Measurements from ENCODE around the gene KLB.
"Not testable (repeated sequence)": the region's sequence is repeated elsewhere in the genome, so short reads cannot be mapped to it uniquely, and the experiment has no call there.

KLB gene

GRCh38 chr4:39427520-39428114, 20.9 kb downstream of the KLB start:
- no peak for DNase-seq

- DNase-seq, result no peak
Observed at GRCh38 chr4:39429476-39430334, 23.0 kb downstream of the KLB start.

DNA sequence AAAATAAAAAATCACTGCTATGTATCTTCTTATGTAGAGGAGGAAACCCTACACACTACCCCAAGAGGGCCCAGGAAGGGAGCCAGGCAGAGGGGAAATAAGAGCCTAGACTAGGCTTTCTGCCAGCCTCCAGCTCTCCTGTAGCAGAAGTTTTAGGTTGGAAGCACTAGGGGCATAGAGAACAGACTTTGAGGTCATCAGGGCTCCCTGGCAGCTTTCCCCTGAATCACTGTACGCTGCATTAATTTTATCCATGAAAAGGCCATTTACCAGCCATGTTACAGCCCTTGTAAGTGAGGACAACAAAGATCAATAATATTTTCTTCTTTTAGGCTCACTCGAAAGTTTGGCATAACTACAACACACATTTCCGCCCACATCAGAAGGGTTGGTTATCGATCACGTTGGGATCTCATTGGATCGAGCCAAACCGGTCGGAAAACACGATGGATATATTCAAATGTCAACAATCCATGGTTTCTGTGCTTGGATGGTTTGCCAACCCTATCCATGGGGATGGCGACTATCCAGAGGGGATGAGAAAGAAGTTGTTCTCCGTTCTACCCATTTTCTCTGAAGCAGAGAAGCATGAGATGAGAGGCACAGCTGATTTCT, 27.3 kb downstream of the KLB start:
- no peak for DNase-seq

DNA sequence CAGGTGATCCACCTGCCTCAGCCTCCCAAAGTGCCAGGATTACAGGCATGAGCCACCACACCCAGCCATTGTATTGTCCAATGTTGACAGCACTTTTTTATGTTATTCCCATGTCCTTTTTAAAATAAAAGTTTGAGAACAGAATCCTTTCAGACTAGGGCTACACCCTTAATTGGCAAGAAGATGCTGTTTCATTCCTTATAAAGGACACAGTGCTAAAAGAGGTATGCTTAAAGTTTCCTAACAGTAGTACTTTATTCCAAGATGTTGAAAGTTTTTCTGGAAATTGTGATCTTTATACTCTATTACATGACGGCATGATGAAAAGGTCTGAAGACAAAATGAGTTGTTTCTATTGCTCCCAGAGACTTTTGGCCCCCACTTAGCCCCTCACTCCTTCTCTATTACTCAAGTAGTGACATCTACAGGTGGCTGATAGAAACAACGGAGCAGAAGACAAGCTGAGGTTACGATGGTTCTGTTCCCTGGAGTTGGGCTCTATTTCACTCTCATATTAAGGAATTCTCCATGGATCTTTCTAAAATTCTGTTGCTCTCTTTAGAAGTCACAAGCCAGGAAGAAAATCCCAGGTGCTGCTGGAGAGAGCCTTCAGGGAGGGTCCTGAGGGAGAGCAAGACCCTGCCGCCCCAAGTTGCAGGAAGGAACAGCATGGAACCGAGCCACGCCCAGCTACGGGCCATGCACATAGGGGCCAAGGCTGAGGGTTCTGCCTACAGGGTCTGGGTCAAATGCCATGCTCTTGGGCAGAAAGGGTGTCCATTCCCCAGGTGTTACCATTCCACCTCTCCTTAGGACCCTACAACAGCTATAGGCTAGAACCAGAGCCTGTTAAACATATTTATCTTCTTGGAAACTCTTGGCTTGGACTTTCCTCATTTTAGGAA, 29.2 kb downstream of the KLB start:
- no peak for DNase-seq

DNA sequence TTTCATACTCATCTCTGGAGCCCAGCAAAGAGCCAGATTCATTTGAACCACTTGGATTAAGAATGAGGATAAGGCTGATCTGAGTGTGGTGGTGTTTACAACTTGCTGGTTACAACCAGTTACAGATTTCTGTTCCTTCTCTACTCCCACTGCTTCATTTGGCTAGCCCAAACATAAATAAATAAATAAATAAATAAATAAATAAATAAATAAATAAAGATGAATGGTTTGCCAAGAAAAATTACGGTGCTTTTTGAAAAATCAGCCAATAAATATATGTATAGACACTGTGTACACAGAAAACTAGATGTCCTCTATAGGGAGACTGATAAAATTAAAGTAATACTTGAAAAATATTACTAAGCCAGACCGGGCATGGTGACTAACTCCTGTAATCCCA, 34.9 kb downstream of the KLB start:
- DNase-seq, result no peak

DNA sequence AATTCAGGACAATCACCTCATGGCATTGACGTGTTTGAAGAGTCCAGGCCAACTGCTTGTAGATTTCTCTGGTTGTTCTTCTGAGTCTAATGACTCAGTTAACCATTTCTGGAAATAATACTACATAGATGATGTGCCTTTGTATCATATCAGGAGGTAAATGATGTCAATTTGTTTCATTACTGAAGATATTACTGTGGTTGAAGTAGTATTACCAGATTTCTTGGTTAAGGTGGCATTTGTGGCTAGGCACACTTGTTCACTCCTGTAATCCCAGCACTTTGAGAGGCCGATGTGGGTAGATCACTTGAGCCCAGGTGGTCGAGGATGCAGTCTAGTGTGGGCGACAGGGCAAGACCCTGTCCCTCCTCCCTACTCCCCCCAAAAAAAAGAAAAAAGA, 36.3 kb downstream of the KLB start:
- no peak for DNase-seq

DNA sequence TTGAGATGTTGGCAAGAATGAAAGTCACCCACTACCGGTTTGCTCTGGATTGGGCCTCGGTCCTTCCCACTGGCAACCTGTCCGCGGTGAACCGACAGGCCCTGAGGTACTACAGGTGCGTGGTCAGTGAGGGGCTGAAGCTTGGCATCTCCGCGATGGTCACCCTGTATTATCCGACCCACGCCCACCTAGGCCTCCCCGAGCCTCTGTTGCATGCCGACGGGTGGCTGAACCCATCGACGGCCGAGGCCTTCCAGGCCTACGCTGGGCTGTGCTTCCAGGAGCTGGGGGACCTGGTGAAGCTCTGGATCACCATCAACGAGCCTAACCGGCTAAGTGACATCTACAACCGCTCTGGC, 39.7 kb downstream of the KLB start:
- DNase-seq, result no peak

DNA sequence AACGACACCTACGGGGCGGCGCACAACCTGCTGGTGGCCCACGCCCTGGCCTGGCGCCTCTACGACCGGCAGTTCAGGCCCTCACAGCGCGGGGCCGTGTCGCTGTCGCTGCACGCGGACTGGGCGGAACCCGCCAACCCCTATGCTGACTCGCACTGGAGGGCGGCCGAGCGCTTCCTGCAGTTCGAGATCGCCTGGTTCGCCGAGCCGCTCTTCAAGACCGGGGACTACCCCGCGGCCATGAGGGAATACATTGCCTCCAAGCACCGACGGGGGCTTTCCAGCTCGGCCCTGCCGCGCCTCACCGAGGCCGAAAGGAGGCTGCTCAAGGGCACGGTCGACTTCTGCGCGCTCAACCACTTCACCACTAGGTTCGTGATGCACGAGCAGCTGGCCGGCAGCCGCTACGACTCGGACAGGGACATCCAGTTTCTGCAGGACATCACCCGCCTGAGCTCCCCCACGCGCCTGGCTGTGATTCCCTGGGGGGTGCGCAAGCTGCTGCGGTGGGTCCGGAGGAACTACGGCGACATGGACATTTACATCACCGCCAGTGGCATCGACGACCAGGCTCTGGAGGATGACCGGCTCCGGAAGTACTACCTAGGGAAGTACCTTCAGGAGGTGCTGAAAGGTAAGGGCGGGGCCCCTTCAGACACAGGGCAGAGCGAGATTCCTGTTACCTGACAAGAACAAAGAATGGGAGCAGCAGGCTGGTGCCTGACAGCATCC, 40.3 kb downstream of the KLB start:
- peak; percentile 36 for DNase-seq

DNA sequence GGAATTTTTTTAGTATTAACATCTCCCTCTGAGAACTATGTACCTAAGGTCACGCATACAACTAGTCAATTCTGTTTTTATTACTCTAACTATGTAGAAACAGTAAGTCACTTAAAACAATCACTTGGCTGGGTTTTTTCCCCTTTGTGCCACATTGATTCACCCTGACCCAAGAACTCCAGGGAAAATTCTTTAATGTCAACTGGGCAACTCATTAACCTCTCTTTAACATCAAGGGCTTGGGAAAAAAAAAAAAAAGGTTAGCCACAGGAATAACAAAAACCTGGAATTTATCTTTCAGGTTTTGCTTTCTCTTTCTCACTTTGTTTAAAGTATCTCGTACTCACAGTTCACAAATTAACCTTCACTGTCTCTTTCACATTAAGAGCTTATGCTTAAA, 43.9 kb downstream of the KLB start:
- no peak for DNase-seq

DNA sequence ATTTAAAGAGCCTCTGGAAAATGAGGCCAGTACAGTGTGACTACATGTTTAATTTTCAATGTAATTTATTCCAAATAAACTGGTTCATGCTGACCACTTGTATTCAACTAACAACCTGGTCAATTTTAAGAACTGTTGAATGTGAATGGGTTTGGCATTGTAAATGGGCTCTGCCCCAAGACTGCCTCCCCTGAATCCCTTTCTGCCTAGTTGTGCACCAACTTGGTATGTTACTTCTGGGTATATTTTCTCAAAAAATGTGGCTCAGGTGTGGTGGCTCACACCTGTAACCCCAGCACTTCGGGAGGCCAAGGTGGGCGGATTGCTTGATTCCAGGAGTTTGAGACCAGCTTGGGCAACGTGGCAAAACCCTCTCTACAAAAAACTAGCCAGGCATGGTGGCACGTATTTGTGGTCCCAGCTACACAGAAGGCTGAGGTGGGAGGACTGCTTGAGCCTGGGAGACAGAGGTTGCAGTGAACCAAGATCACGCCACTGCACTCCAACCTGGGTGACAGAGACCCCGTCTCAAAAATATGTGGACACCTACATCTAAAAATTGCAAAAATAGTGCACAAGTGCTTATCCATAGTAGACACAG, 44.8 kb downstream of the KLB start:
- DNase-seq, result no peak

DNA sequence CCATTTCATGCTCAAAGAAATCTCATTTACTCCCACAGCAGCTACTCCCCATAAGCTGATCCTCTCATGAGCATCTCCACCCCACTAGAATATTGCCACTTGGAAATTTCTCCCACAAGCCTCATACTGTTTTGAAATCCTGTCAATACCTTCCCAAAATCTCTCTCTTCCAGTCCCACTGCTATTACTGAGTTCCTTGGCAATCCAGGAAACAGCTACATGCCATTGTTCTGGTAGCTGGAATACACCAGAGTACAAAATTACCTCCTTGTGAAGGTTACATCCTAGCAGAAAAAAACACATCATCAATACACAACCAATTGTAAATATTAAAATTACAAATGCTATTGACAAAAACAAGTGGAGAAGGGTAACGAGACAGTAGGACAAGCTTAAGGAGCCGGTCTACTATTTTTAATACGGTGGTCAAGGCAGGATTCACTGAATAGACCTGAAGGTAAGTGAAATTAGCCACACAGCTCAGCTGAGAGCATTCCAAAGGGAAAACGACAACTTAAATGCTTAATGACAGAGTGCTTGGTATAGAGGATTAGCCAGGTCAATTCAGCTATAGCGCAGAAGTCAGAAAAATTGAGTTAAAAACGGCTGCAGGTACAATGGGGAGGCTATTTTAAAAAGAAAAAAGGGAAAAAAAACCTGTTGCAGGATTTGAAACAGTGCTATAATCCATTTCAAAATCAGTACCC, 45.6 kb downstream of the KLB start:
- DNase-seq, result no peak

DNA sequence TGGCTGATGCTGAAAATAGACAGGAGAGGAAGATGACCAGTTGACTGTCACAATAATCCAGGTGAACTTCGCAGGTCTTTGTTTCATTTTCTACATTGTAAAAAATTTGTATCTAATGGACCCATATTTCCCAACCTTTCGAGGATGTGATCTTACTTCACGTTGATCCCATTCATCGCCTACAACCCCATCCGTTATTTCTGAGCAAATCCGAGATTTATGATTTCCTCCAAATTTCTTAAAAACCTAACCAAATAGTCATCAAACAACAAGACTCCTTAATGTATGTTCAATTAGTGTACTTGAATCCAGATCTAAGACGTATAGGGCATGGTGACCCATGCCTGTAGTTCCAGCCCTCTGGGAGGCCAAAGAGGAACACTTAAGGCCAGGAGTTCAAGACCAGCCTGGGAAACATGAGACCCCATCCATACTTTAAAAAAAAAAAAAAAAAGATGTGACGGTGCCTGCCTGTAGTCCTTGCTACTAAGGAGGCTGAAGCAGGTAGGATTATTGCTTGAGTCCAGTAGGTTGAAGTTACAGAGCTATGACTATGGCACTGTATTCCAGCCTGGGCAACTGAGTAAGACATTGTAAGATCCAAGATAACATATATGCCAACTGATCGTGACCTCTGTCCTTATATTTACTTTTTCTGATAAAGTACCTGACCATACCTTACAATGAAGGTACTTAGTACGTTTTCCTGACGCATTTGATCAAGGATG, 46.3 kb downstream of the KLB start:
- DNase-seq, result no peak

GRCh38 chr4:39453738-39454137, 47.0 kb downstream of the KLB start:
- no peak for DNase-seq

DNA sequence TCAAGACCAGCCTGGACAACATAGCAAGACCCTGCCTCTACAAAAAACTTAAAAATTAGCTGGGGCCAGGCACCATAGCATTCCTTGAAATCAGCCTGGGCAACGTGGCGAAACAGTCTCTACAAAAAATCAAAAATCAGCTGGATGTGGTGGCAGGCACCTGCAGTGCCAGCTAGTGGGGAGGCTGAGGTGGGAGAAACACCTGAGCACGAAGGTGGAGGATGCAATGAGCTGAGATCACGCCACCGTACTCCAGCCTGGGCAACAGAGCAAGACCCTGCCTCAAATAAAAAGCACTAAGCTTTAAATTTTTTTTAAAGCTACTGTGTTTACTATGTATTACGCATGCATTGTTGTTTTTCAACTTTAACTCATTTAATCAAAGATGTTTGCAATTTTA, 48.8 kb downstream of the KLB start:
- DNase-seq, result no peak

DNA sequence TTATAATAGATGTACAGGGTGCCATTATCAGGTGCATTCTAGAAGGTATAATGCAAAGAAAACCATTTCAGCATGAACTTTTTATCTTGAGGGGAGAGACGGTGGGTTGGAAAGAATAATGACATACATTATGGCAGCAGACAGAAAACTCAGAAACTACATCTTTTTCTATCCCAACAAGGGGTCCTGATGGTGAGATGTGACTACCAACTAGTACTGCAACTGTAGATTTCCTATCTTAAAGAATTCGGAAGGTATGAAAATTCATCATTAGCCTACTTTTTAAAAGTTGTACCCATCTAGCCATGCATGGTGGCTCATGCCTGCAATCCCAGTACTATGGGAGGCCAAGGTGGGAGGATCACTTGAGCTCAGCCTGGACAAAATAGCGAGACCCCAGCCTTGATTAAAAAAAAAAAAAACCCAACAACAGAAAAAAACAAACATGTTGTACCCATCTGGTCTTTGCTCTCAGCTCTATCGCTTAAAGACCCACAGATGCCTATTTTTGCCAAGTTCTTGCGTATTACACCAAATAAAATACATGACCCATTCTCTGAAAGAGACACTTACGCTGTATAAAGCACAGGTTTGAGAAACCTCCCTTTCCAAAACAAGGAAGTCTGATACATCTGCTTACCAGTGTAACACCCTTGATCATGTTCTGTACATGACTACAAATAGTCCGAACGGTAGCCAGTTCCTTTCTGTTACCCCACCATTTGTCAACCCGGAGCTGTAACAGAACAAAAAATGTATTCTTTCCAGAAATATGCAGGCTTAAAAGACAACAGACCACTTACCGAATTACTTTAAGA, 50.4 kb downstream of the KLB start:
- DNase-seq, result no peak

- DNase-seq, result not testable (repeated sequence)
Observed at GRCh38 chr4:39458161-39458504, 51.4 kb downstream of the KLB start.

GRCh38 chr4:39458505-39459300, 52.0 kb downstream of the KLB start, which contains the start of the genes LIAS and RPL9:
Gene LIAS, plus strand, starts transcription at chr4:39459056. Its CDS starts 62 bp downstream, at chr4:39459118.
Gene RPL9, minus strand, starts transcription at chr4:39458922. Its CDS starts 483 bp downstream, at chr4:39458439.
- peak; percentile 90 for DNase-seq

GRCh38 chr4:39464886-39465501, 58.3 kb downstream of the KLB start:
- no peak for DNase-seq
